T-helper 22 cell (primary cell): Measurements from ENCODE around the gene NGRN.
"Not testable (repeated sequence)": the region's sequence is repeated elsewhere in the genome, so short reads cannot be mapped to it uniquely, and the experiment has no call there.

ENCODE experiments used
- DNase-seq: peaks from one replicate; pipeline ENCODE4 v3.0.0-alpha.2; 2020; ENCODE audit warnings: low read depth

Gene NGRN

GRCh38 chr15:90234096-90234988 is 31.1 kb upstream of the NGRN start, which contains the start of gene GDPGP1:
Gene GDPGP1 (plus strand): TSS chr15:90234209. CDS start chr15:90240909, 6,700 bp downstream.
- no peak for DNase-seq

GRCh38 chr15:90239371-90239770 is 26.1 kb upstream of the NGRN start:
- DNase-seq, result no peak

GRCh38 chr15:90240856-90241255 is 24.6 kb upstream of the NGRN start:
- DNase-seq, result no peak

DNA sequence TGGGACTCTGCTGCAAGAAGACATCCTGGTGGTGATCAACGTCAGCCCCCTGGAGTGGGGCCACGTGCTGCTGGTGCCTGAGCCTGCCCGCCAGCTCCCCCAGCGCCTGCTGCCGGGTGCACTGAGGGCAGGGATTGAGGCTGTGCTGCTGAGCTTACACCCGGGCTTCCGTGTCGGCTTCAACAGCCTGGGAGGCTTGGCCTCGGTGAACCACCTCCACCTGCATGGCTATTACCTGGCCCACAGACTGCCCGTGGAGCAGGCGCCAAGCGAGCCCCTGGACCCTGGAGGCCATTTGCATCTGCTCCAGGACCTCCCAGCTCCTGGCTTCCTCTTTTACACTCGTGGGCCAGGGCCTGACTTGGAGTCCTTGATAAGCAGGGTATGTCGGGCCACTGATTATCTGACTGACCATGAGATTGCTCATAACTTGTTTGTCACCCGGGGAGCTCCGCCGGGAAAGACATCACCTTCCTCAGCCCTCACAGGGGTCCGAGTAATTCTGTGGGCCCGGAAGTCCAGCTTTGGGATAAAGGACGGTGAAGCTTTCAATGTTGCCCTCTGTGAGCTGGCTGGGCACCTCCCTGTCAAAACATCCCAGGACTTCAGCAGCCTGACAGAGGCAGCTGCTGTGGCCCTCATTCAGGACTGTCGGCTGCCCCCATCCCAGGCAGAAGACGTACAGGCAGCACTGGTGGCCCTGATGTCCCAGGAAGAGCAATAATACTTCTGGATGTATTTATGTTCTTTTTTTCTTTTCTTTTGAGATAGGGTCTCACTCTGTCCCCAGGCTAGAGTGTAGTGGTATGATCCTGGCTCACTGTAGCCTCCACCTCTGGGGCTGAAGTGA is 23.9 kb upstream of the NGRN start:
- no peak for DNase-seq

- no peak for DNase-seq
Observed at GRCh38 chr15:90243943-90244639, 21.4 kb upstream of the NGRN start.

GRCh38 chr15:90248789-90249202 is 16.7 kb upstream of the NGRN start:
- no peak for DNase-seq

- no peak for DNase-seq
Observed at GRCh38 chr15:90249203-90249863, 16.1 kb upstream of the NGRN start, which contains the start of gene TTLL13. Gene TTLL13 (plus strand): TSS chr15:90249556. CDS start chr15:90250631, 1,075 bp downstream.

- no peak for DNase-seq
Observed at GRCh38 chr15:90257776-90258175, 7.7 kb upstream of the NGRN start.

- no peak for DNase-seq
Observed at GRCh38 chr15:90259524-90259923, 5.9 kb upstream of the NGRN start.

GRCh38 chr15:90260731-90261130 is 4.7 kb upstream of the NGRN start:
- DNase-seq, result not testable (repeated sequence)

DNA sequence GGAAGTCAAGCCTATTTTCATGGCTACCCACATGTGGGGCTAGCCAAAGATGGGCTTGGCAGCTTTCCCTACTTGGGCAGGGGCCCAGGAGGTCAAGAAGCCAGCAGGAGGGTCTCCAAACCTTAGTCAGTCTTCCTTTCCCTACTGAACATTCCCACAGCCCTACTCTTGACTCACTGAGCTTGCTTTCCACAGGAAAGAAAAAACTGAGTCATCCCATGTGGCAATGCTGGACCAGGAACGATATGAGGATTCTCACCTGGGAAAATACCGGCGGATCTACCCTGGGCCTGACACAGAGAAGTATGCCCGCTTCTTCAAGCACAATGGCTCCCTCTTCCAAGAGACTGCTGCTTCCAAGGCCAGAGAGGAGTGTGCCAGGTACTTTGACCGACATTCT is 3.7 kb upstream of the NGRN start:
- no peak for DNase-seq

- DNase-seq, result no peak
Observed at GRCh38 chr15:90262426-90262825, 3.0 kb upstream of the NGRN start.

DNA sequence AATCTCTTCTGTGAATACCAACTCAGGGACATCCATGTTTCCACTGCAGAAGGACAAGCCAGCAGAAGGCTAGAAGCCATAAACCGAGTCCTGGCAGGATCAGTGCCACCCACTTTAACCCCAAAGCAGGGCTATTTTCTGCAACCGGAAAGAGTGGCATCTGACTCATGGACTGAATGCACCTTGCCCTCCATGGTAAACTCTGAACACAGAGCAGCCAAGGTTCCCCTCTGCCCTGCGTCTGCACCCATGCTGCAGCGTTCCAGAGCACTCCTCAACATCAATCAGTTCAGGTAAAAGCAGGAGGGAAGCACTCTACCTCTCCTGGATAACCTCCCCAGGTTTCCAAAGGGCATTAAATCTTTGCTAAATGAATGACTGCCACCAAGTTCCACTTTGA is 801 bp upstream of the NGRN start:
- DNase-seq, result peak; percentile 17

GRCh38 chr15:90266061-90266431 is 574 bp downstream of the NGRN start:
- peak; percentile 27 for DNase-seq

- DNase-seq, result no peak
Observed at GRCh38 chr15:90266485-90266884, 1.0 kb downstream of the NGRN start.

- DNase-seq, result no peak
Observed at GRCh38 chr15:90268415-90268814, 2.9 kb downstream of the NGRN start.

- DNase-seq, result no peak
Observed at GRCh38 chr15:90270502-90271150, 5.2 kb downstream of the NGRN start.

GRCh38 chr15:90271459-90272166 is 6.1 kb downstream of the NGRN start:
- no peak for DNase-seq

- DNase-seq, result not testable (repeated sequence)
Observed at GRCh38 chr15:90278467-90278866, 13.0 kb downstream of the NGRN start.

- not testable (repeated sequence) for DNase-seq
Observed at GRCh38 chr15:90280743-90281142, 15.3 kb downstream of the NGRN start.
